ENCODE measurements around the gene GTF2E1.

The GTF2E1 gene

DNA sequence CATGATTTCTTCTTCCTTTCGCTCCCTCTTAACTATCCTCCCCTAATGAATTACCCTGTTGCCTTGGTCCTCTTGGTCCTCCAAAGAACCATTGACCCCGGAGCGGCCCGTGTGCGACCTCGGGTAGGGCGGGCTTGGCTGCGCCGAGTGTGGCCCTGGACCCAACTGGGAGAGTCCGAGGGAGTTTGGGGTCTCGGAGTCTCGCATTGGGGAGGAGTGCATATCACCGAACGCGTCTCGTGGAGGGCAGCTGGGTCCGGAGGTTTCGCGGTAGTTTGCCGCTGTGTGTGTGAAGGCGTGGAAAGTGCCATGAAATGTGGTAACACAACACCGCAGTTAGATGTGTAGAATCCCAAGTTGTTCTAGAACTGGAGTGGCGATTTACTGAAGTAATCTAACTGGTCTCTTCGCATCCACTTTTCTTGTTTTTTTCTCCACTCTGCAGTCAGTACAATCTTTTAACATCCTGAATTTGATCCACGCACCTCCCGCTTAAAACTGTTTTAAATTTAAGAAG, 363 bp downstream of the GTF2E1 start:
- peak overlapping the region; percentile 75 for H3K4me3 ChIP-seq (ENCODE audit: low read depth, low read length)
- TF ChIP-seq, protein P1, sequence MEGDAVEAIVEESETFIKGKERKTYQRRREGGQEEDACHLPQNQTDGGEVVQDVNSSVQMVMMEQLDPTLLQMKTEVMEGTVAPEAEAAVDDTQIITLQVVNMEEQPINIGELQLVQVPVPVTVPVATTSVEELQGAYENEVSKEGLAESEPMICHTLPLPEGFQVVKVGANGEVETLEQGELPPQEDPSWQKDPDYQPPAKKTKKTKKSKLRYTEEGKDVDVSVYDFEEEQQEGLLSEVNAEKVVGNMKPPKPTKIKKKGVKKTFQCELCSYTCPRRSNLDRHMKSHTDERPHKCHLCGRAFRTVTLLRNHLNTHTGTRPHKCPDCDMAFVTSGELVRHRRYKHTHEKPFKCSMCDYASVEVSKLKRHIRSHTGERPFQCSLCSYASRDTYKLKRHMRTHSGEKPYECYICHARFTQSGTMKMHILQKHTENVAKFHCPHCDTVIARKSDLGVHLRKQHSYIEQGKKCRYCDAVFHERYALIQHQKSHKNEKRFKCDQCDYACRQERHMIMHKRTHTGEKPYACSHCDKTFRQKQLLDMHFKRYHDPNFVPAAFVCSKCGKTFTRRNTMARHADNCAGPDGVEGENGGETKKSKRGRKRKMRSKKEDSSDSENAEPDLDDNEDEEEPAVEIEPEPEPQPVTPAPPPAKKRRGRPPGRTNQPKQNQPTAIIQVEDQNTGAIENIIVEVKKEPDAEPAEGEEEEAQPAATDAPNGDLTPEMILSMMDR (IDR thresholded peaks at IDR 0.05; ENCODE audit: borderline replicate concordance, insufficient read depth, low read depth, low read length): no peak

DNA sequence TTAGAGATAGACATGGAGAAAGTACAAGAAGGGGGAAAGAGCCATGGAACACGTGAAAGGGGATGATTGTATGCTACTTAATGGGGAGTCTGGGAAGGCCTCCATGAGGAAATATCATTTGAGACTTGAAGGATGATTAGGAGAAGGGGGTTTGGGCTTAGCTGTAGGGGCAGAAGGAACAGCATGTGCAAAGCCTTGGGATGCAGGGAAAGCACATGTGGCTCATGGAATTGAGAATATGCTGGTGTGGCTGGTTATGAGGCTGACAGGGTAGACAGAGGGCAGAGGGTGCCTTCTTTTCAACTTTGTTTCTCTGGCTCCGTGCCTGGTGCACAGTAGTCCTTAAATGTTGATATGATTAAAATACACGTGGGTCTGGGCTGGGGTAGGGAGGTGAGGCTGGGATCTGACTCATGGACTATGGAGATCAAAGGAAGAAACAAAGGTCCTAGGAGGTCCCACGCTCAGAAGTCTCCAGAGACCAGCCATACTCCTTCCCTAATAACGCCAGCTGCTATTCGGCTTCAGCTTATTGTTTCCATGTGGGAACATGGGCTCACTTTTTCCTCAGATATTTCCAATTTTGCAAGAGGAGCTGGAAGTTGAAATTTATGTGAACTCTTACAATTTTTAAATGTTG, 1.1 kb downstream of the GTF2E1 start:
- TF ChIP-seq, protein P1 (IDR thresholded peaks at IDR 0.05; ENCODE audit: borderline replicate concordance, insufficient read depth, low read depth, low read length): no peak
- peak overlapping the region; percentile 75 for H3K4me3 ChIP-seq (ENCODE audit: low read depth, low read length)

DNA sequence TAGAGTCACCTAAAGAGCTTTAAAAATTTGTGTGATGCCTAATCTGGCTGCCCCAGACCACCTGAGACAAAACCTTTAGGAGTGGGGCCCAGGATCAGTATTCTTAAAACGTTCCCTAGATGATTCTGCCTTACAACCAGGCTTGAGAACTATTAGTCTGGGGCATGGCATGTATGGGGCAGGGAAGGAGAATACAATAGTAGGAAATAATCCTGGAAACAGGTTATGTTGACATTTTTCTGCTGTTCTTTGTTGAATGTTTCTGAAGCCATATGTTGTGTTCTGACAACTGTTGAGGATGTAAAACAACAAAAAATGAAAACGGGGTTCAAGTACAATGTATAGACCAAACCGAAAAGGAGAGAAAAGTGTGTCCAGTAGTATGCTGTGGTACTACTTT, 2.9 kb downstream of the GTF2E1 start:
- TF ChIP-seq, protein P1 (IDR thresholded peaks at IDR 0.05; ENCODE audit: borderline replicate concordance, insufficient read depth, low read depth, low read length): no peak
- H3K4me3 ChIP-seq (ENCODE audit: low read depth, low read length): no peak overlapping the region

DNA sequence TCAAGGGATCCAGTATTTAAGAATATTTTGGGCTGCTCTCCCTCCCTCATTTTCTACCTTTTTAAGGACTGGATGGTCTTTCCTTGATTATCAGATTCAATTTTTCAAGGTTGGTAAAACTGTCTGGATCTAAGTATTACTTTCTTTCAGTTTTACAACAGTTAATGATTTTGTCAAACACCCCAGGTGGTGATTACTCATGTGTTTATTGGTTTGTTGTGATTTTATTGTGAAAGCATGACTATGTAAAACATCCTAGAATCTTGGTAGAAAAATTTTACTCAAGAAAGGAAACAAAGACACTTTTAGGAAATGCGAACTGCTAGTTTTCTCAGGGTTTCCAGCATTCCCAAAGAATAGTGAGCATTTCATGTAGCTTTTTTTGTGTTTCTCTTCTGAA, 7.3 kb downstream of the GTF2E1 start:
- H3K4me3 ChIP-seq (ENCODE audit: low read depth, low read length): no peak overlapping the region
- TF ChIP-seq, protein P1 (IDR thresholded peaks at IDR 0.05; ENCODE audit: borderline replicate concordance, insufficient read depth, low read depth, low read length): no peak

DNA sequence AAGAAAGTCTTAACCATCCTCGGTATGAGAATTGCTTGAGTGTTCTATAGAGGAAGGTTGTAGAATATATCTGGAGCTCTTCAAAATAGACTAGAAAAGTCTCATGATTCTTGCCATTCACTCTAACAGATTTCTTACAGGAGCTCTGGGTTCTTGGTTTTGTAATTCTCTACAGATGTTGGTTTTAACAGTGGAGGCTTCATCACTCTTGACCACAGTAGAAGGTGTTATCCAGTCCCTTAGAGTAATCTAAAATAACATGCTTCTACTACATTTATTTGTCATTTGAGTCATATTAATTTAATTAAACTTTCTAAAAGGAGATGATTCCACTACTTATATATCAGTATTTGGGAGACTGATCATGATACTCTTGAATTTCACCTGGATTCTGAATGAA, 9.7 kb downstream of the GTF2E1 start:
- TF ChIP-seq, protein P1 (IDR thresholded peaks at IDR 0.05; ENCODE audit: borderline replicate concordance, insufficient read depth, low read depth, low read length): no peak
- no peak overlapping the region for H3K4me3 ChIP-seq (ENCODE audit: low read depth, low read length)

DNA sequence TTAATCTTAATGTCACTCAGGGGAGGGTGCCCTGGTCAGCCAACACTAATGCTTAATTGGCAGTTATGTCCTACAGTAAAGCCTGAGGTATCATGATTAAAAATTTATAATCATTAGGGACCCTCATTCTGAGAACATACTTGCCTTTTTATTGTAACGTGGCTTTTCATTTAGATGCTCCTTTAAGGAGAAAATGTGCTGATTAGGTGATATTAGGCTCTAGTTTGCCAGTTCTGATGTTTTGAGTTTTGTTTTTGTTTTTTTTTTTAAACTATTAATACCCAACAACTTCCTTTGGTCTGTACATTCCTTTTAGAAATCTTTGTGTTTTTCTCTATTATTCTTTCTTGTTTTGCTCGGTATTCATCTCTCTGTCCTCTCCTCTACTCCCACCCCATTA, 10.3 kb downstream of the GTF2E1 start:
- TF ChIP-seq, protein P1 (IDR thresholded peaks at IDR 0.05; ENCODE audit: borderline replicate concordance, insufficient read depth, low read depth, low read length): no peak
- H3K4me3 ChIP-seq (ENCODE audit: low read depth, low read length): no peak overlapping the region

DNA sequence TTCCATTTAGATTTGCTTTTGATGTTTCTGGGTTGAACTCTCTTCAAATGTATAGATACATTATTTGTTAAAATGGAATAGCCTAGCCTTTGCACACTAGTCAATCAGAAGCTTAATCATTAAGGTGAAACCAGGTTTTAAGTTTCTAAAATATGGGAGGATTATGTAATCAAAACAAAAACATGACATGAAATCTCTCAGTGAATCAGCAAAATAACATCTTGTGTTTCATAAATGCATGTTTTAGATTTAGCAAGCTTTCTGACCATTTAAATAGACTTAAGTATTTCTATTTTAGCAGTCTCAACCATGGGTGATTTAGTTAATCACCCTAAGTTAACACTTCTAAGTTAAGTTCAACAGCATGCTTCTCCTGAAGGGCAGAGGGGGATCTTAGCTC, 11.3 kb downstream of the GTF2E1 start:
- no peak overlapping the region for H3K4me3 ChIP-seq (ENCODE audit: low read depth, low read length)
- TF ChIP-seq, protein P1 (IDR thresholded peaks at IDR 0.05; ENCODE audit: borderline replicate concordance, insufficient read depth, low read depth, low read length): no peak

Data from GM12875 (cell line).